Endodermal cell (in vitro differentiated cells): Measurements from ENCODE around the gene KCNS3. TPM values are rescaled to one million over a fixed set of nuclear protein-coding genes. Genes with fewer than 3 reads are reported as not detected.

ENCODE experiments used
- DNase-seq: peaks from one replicate; pipeline ENCODE4 v3.0.0-alpha.2; 2017
- H3K27ac ChIP-seq: 2 replicates; pipeline ENCODE4 v1.5.1; 2013; ENCODE audit warnings: mild to moderate bottlenecking, low read depth, low read length, moderate library complexity
- H3K27me3 ChIP-seq: 2 replicates; pipeline ENCODE4 v1.6.1; 2013; ENCODE audit warnings: mild to moderate bottlenecking, low read length, moderate library complexity; ENCODE audit not compliant: insufficient read depth, control insufficient read depth, poor library complexity, severe bottlenecking
- H3K36me3 ChIP-seq: 2 replicates; pipeline ENCODE4 v1.7.0; 2013; ENCODE audit warnings: mild to moderate bottlenecking, low read length, moderate library complexity; ENCODE audit not compliant: control insufficient read depth, insufficient read depth
- H3K4me1 ChIP-seq: one replicate; pipeline ENCODE4 v1.7.0; 2013; ENCODE audit warnings: low read length; ENCODE audit not compliant: control insufficient read depth, insufficient read depth
- H3K4me3 ChIP-seq: 2 replicates; pipeline ENCODE4 v1.5.1; 2013; ENCODE audit warnings: mild to moderate bottlenecking, low read length, moderate library complexity
- H3K9ac ChIP-seq: 2 replicates; pipeline ENCODE4 v1.6.1; 2013; ENCODE audit warnings: mild to moderate bottlenecking, low read length, moderate library complexity; ENCODE audit not compliant: poor library complexity, severe bottlenecking; ENCODE audit errors: extremely low read depth
- H3K9me3 ChIP-seq: 2 replicates; pipeline ENCODE4 v1.6.1; 2013; ENCODE audit warnings: mild to moderate bottlenecking, low read length, moderate library complexity; ENCODE audit not compliant: control insufficient read depth
- H3K27ac Mint-ChIP-seq: 2 replicates; pipeline ENCODE4 v1.8.0; 2020; ENCODE audit warnings: mixed read lengths
- H3K27me3 Mint-ChIP-seq: 2 replicates; pipeline ENCODE4 v1.8.0; 2021; ENCODE audit warnings: mild to moderate bottlenecking, mixed read lengths; ENCODE audit not compliant: insufficient read depth
- H3K36me3 Mint-ChIP-seq: 2 replicates; pipeline ENCODE4 v1.8.0; 2020; ENCODE audit warnings: low read depth, mixed read lengths
- H3K4me1 Mint-ChIP-seq: 2 replicates; pipeline ENCODE4 v1.8.0; 2020; ENCODE audit warnings: mixed read lengths
- H3K4me3 Mint-ChIP-seq: 2 replicates; pipeline ENCODE4 v1.8.0; 2020; ENCODE audit warnings: mild to moderate bottlenecking, moderate library complexity, mixed read lengths
- H3K9me3 Mint-ChIP-seq: 2 replicates; pipeline ENCODE4 v1.8.0; 2020; ENCODE audit warnings: mild to moderate bottlenecking, mixed read lengths
- CTCF ChIP-seq: fragments of 200-600 bp; sonication (generic); conservative IDR thresholded peaks from 2 replicates; pipeline ENCODE4 v1.5.0; 2021; ENCODE audit warnings: antibody characterized with exemption, mild to moderate bottlenecking
- WGBS, 2 experiments: methylation state at CpG; one replicate each; pipeline versions ENCODE4 v1.1.5 to v1.1.7; 2013; ENCODE audit warnings: missing lambda C conversion rate in 2 of 2, mixed read lengths in 1 of 2; ENCODE audit not compliant: insufficient coverage in 1 of 2, insufficient read length in 1 of 2; 5-methylcytosine and 5-hydroxymethylcytosine counted together
- total RNA-seq, 2 donors: library from RNA; stranded (reverse); fragmentation: NEBNext Ultra II Directional in 1 of 2; extraction: Animal tissue kit (Norgen Biotek cat#: 25700) in 1 of 2; gene quantifications; 2 replicates in 1 of 2; 3 replicates in 1 of 2; pipeline ENCODE4 v1.2.1, GENCODE V29; 2021

KCNS3 gene
- total RNA-seq, 2 donors from 2014 or later, result 10.7 to 11.1 TPM

GRCh38 chr2:17915099-17915498, 36.6 kb downstream of the KCNS3 start:
- no peak overlapping the region for H3K27ac ChIP-seq
- H3K4me3 ChIP-seq, result no peak overlapping the region
- H3K4me1 Mint-ChIP-seq, result peaks cover 35% of the 10 kb centered on the region
- no peak overlapping the region for H3K9ac ChIP-seq
- DNase-seq, result peak; percentile 16
- no peaks in the 10 kb centered on the region for H3K27me3 Mint-ChIP-seq
- H3K4me1 ChIP-seq, result peaks cover 9% of the 10 kb centered on the region
- H3K9me3 Mint-ChIP-seq, result no peaks in the 10 kb centered on the region
- no peaks in the 10 kb centered on the region for H3K36me3 ChIP-seq
- no peaks in the 10 kb centered on the region for H3K36me3 Mint-ChIP-seq
- 0% methylated on average over 1 of the region's 3 CpGs for WGBS, 2 experiments
- TF ChIP-seq CTCF, result no peak
- H3K27me3 ChIP-seq, result no peaks in the 10 kb centered on the region
- H3K4me3 Mint-ChIP-seq, result no peak overlapping the region
- no peaks in the 10 kb centered on the region for H3K9me3 ChIP-seq
- H3K27ac Mint-ChIP-seq, result no peak overlapping the region

DNA sequence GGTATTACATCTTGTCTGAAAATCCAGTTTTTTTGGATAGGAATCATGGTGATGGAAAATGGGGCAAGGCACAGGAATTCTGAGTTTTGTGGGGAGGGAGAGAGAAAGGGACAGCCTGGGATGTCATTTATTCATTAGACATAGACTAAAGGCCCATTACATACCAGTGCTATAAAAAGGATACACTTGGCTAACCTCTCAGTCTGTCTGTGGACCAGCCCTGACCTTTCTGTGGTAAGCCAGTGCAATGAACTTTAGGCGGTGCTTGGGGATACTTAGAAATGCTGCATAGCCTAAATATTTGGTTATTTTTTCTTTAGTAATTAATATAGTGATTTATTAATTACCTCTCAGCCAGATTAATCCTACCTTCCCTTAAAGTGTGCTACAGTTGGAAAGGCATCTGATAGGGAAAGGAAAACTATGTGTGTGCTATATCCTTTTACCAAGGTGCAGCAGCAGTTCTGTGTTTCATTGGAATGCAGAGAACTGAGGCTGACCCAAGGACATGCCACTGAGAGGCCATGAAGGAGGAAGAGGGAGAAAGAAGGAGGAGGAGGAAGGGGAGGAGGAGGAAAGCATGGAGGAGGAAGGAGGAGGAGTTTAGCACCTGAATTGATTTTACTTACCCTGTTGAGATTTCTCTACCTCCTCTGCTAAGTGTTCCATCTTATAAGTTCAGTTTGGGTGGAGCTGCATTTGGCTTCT, 37.5 kb downstream of the KCNS3 start:
- WGBS, 2 experiments, result 92% methylated on average over 1 of the region's 1 CpG; no CpG with 5 or more reads in 1 of the 2 experiments
- Histone ChIP-seq H3K9me3 (no peaks in the 10 kb centered on the region), H3K4me1 (peaks cover 9% of the 10 kb centered on the region), H3K36me3 (no peaks in the 10 kb centered on the region), H3K27me3 (no peaks in the 10 kb centered on the region), H3K27ac (no peak overlapping the region), H3K4me3 (no peak overlapping the region), H3K9ac (no peak overlapping the region)
- peak overlapping the region; percentile 66 for H3K27ac Mint-ChIP-seq
- no peaks in the 10 kb centered on the region for H3K27me3 Mint-ChIP-seq
- no peaks in the 10 kb centered on the region for H3K9me3 Mint-ChIP-seq
- peaks cover 33% of the 10 kb centered on the region for H3K4me1 Mint-ChIP-seq
- peak; percentile 36 for DNase-seq
- H3K36me3 Mint-ChIP-seq, result no peaks in the 10 kb centered on the region
- no peak overlapping the region for H3K4me3 Mint-ChIP-seq
- no peak for TF ChIP-seq CTCF

DNA sequence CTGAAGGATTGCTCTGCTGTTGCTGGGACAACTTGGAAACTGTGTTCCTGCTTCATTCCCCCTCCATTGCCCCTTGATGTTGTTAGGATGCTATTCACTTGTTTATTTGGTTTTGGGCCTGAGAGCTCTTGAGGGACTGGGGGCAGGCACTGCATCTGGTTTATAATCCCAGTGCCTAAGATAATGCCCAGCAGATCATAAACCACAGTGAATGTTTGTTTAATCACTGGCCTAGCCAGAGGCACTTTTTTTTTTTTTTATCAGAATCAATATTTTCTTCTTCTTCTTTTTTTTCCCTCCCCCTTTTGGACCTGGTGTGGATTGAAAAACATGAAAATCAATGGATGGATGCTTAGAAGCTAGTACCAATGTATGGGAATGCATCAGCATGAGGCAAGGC, 38.1 kb downstream of the KCNS3 start:
- H3K27ac Mint-ChIP-seq, result no peak overlapping the region

More for the DNA sequence above, 38.1 kb downstream of the KCNS3 start:
- peaks cover 32% of the 10 kb centered on the region for H3K4me1 Mint-ChIP-seq
- no peak overlapping the region for H3K9ac ChIP-seq
- TF ChIP-seq CTCF, result no peak
- H3K4me1 ChIP-seq, result peaks cover 9% of the 10 kb centered on the region
- H3K4me3 Mint-ChIP-seq, result no peak overlapping the region
- no peaks in the 10 kb centered on the region for H3K9me3 ChIP-seq
- H3K27me3 ChIP-seq, result no peaks in the 10 kb centered on the region
- H3K4me3 ChIP-seq, result no peak overlapping the region
- no peaks in the 10 kb centered on the region for H3K27me3 Mint-ChIP-seq
- DNase-seq, result peak; percentile 22
- no peaks in the 10 kb centered on the region for H3K36me3 ChIP-seq
- H3K36me3 Mint-ChIP-seq, result no peaks in the 10 kb centered on the region
- H3K27ac ChIP-seq, result no peak overlapping the region
- no peaks in the 10 kb centered on the region for H3K9me3 Mint-ChIP-seq
